Measurements from ENCODE around the gene SLC9A3.

Gene SLC9A3

GRCh38 chr5:438481-438981 lies 85.7 kb downstream of the SLC9A3 start:
- no peak for DNase-seq

DNA sequence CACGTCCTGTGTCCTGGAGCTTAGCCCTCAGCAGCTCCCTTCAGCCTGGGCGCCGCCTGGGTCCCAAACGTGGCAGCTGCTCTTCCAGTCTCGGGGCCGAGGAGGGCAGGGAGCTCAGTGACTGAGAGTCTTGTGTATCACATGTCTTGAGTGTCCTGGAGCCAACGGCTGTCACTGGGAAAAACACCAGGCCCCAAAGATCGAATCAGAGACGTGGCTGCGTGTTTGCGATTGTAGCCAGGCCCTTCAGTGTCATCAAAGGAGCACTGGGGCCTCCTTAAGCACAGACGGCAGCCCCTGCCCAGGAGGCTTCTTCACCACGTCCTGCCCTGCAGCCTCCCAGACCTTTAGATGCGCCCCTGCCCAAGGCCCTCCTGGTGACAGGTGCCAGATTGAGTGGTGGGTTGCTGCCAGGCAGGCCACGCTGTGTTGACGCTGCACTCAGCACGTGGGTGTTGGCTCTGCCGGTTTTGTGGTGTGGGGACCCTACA lies 86.9 kb downstream of the SLC9A3 start:
- DNase-seq = no peak

DNA sequence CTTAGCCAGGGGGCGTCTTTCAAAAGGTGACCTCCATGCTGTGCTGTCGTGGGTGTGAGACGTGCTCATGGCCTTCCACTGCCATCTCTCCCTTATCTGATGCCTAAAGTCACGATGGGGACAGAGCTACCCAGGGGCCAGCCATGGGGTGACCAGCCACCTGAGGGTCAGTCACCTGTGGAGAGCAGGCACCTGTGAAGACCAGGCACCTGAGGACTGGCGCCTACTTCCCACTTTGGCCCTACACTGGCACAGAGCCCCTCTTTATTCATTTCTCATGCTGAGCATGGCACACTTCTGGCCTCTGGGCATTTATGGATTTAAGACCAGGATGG lies 87.6 kb downstream of the SLC9A3 start:
- no peak for DNase-seq

DNA sequence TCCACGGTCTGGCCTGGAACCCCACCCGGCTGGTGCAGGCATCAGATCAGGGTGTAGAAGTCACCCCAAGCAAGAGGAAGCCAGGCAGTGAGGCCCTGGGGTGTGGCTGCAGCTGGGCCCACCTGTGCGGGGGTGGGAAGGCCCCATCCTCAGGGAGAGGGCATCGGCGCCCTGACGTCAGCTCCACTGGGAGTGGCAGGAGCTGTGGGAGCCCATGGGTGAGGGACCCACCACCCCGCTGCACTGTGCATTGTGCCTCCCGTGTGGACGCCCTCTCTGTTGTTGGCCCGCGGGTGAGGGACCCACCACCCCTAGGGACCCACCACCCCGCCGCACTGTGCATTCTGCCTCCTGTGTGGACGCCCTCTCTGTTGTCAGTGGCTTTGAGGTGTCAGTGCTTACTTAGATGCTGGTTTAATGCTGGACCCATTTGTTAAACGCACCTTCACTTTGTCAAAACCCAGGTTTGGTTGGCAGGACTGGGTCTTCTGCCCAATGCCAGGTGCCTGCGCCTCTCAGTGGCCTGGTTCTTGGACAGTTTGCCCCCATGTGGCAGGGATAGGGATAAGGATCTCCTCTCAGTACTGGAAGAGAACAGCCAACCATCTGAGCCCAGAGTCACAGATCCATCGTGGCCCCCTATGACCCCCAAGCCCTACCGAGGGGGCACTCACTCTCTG lies 88.1 kb downstream of the SLC9A3 start:
- peak; percentile 43 for DNase-seq

GRCh38 chr5:435156-435790 lies 89.0 kb downstream of the SLC9A3 start:
- DNase-seq = no peak

DNA sequence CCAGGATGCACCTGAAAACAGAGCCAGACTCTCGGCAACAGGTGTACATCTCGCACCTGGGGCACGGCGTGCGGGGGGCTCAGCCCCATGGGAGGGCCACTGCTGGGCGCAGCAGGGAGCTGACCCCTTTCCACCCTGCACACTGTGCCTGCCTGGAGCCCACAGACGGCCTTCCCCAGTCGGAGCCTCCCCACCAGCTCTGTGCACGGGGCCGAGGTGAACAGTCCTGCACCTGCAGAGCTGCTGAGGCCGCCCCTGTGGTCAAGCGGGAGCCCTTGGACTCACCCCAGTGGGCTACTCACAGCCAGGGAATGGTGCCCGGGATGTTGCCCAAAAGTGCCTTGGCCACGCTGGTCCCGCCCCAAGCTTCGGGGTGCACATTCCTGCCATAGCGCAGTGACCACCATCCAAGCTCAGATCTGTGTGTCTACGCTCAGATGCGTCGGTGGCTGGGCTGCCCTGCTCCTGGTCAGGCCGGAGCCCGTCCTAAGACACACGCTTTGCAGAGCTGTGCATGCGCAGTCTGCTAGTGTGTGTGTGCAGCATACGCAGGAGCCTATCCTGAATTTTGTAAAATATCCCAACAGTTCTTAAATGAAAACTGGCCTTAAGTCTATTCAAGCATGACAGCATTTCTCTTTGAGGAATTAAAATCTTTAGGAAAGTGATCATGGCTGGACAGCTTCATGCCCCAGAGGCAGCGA lies 89.7 kb downstream of the SLC9A3 start:
- no peak for DNase-seq

GRCh38 chr5:433836-434235 lies 90.4 kb downstream of the SLC9A3 start:
- DNase-seq = no peak

DNA sequence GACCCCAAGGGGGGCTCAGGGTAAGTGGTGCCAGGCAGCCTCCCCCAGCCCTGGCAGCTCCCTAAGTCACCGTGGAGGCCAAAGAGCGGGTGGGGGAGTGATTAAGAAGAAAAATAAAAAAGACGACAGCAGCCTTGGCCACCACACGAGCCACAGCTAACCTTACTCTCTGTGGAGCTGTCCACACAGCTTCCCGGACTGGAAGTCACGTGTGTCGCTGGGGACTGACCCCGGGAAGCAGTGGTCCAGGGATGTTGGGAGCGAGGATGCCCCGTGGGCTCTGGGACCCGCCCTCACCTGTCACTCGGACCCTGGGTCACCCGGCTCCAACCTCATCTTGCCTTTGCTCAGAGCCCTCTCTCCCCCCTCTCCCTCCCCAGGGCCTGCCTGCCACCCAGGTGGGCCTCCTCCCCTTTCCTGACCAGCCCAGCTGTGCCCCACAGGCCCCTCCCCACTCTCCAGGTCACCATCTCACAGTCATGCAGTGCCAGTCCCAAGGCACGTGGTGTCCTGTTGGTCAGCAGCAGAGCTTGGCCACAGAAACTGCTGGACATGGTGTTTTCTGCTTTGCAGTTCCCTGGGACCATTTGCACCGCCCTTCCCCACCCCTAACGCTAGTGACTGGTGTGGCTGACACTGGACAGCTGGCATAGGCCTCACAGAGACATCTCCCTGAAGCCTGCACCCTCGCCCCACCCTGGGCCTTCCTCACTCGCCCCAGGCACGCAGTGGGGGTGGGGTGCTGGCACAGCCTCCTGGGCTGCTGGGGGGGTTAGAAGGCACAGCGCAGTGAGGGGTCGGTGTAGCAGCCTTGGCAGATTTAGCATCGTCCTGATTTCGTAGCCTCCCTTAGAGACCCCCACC lies 91.1 kb downstream of the SLC9A3 start:
- no peak for DNase-seq

DNA sequence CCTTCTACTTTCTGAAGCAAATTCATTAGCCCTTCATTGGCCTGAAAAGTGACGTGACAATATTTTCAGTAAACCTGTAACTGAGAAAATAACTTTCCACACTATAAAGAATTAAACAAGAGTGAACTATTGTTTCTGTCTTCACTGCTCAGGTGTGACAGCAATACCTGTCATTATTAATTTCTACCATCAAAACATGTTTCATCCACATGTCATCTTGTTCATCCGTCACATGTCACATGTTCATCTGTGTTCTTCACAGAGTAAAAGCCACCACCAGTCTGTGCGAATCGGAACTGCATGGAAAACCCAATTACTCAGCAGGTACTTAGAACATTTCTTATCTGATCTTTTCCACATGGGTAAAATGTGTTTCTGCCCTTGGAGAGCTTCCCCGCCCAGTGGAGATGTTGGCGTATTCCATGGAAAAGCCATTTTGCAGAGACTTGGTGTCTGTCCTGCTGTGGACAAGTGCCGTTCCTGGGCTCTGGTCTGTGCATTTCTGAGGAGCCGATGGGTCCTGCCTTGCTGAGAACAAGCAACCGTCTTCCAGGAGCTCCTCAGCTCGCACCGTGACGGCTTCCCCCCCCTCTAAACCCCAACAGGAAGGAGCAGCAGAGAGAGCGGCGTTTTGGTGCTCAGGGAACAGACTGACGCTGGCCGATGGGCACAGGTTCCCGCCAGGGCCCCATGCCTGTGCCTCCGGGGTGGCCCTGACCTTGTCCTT lies 91.9 kb downstream of the SLC9A3 start:
- DNase-seq = no peak

- DNase-seq = no peak
These were observed 92.6 kb downstream of the SLC9A3 start for GRCh38 chr5:431711-432050.

GRCh38 chr5:431001-431710 lies 93.1 kb downstream of the SLC9A3 start:
- peak; percentile 45 for DNase-seq

DNA sequence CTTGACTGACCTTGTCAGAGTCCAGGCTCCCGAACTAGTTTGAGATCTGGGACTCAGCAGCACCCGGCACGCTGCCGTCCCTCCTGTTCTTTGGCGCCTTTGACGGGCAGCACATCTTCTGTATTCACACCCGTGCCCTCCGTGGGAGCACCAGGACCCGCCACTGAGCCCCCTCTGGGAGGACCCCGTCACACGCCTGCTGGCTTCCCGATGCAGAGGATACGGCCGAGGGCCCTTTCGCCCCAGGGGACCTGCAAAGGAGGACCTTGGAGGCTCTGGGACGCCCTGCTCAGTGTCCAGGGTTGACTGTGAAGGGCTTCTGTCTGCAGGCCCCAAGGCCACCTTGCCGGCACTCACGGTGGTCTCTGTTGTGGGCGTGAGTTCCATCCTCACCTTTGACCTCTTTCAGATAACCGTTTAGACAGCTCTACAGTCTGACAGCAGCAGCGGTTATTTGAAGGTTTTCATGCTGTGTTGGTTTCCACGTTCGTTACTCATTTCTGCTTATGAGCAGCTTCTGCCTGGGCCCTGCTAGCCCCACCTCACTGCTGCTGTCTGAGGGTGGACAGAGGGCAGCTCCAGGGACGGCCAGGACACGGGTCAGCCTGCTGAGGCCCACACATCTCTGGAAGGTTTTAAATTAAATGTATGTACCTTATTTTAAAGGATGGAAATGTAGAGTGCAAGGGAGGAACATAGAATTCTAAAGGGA lies 93.9 kb downstream of the SLC9A3 start:
- no peak for DNase-seq

DNA sequence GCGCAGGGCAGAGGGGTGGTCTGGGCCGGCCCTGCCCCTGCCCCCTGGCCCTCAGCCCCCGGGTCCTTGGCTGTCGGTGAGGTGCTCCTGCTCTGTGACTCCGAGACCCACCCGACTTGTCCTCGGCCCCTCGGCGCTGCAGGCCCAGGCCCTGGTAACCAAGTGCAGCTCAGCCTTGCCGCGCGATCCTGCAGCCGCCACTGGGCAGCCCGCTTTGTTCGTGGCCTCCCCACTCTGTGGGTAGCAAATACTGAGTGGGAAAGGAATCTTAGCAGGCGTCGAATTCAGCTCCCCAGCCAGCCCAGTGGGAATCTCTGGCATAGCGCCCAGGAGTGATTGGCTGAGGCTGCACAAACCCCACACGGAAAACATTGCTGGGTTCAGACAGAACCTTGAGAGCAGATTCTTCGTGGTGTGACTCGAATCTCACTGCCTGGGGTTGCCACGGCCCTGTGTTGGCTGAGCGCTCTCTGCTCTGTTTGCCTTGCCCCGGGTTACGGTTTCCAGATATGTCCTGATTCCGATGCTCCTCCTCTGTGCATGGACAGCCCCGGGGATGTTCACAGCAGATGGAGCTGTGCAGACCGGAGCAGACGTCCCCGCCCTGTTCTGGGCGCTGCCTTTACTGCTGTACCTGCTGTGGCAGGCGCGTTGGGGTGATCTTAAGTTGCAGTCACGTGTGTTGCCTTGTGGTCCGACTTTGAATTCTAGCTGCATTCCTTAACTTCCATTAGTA lies 94.6 kb downstream of the SLC9A3 start:
- no peak for DNase-seq

- DNase-seq = no peak
These were observed 95.3 kb downstream of the SLC9A3 start for GRCh38 chr5:428754-429452.

- DNase-seq = no peak
These were observed 96.0 kb downstream of the SLC9A3 start for GRCh38 chr5:428219-428618.

DNA sequence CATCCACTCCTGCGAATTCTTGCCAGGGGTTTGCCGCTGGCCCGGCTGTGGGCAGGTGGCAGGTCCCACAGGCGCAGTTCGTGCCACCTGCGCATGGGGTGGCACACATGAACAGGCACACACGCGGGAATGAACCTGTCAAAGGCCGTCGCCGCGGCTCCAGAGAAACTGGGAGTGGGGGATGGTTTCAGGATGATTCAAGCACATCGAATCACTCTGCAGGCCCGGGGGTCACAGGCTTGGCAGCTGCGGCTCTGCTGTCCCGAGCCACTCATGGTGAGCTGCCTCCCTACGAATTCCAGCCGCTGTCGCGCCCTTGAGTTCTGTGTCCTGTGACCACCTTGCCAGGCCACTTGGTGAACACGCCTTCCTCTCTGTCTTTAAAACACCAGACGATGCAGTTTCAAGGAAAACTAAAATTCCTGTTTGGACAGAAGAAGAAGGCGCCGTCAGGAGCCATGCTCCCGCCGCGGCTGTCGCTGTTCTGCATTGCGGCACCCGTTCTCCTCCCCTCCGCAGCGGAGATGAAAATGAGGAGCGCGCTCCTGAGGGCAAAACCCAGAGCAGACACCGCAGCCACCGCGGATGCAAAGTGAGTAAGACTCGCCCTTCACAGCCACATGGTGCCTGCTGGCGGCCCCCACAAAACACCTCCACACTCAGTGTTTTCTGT lies 96.7 kb downstream of the SLC9A3 start:
- DNase-seq = no peak

DNA sequence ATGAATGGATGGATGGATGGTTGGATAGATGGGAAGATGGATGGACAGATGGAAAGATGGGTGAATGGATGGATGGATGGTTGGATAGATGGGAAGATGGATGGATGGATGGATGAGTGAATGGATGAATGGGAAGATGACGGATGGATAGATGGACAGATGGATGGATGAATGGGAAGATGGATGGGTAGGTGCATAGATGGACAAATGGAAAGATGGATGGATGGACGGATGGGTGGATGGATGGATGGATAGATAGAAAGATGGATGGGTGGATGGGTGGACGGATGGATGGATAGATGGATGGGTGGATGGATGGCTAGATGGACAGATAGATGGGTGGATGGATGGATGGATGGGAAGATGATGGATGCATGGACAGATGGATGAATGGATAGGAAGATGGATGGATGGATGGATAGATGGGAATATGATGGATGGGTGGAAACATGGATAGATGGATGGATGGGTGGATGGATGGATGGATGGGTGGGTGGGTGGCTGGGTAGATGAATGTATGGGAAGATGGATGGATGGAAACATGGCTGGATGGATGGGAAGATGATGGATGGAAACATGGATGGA lies 97.8 kb downstream of the SLC9A3 start:
- no peak for DNase-seq

DNA sequence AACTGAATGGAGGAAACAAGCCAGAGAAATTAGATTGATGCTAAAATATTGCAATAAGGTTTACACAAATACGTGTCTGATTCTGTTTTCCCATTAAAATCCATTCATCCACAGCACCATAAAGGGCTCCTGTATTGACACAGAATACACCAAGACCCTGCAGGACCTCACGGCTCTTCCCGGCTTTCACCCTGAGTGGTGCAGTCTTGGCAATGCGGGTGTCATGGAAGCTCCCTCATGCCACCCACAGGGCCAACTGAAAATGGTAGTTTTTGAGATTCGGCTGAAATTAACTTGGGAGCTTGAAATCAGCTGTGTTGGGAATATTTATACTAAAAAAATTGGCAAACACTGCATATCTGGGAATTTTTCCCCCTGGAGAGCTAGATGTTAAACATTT lies 98.5 kb downstream of the SLC9A3 start:
- no peak for DNase-seq

Measured in NCI-H748 treated with DMSO at 0.1 percent for 48 hours (cell line).